B cell (primary cell): Measurements from ENCODE around the gene SDCCAG8. TPM values are rescaled to one million over a fixed set of nuclear protein-coding genes. Genes with fewer than 3 reads are reported as not detected.

Experiments
- ATAC-seq: fragments of 200-7000 bp; cut with Tn5 transposase; one replicate; pipeline ENCODE4 v1.10.0; 2021; ENCODE audit warnings: low read depth, mild to moderate bottlenecking, moderate number of reproducible peaks, moderate library complexity
- CTCF ChIA-PET: fragments of 350-600 bp; sonication (Branson Sonifier 250); formaldehyde crosslinking; loops from one replicate; lab custom pipeline; 2021; ENCODE audit warnings: antibody characterized with exemption, inconsistent platforms; lab: Charles Lee
- POLR2A ChIA-PET: fragments of 350-600 bp; sonication (Branson Sonifier 250); formaldehyde crosslinking; loops from one replicate; lab custom pipeline; 2021; ENCODE audit warnings: antibody characterized with exemption; lab: Charles Lee
- DNase-seq: peaks from one replicate; pipeline ENCODE4 v3.0.0; 2013
- H2AFZ ChIP-seq: 2 replicates; pipeline ENCODE4 v1.6.1; 2012; ENCODE audit warnings: mild to moderate bottlenecking, low read depth, low read length; ENCODE audit not compliant: insufficient read depth, poor library complexity, severe bottlenecking
- H3K27ac ChIP-seq, 2 donors: 1 replicate in 1 of 2; 2 replicates in 1 of 2; pipeline ENCODE4 v1.5.1; 2012 to 2013; ENCODE audit warnings: low read length in 2 of 2, mild to moderate bottlenecking in 2 of 2, moderate library complexity in 1 of 2
- H3K27me3 ChIP-seq, 4 experiments: fragments of 200-600 bp in 1 of 4; sonication (generic) in 1 of 4; replicated peaks in 1 of 4; 1 replicate in 2 of 4; 2 replicates in 2 of 4; pipeline versions ENCODE4 v1.6.1 to v1.7.0; 2013 to 2016; ENCODE audit warnings: low read length in 3 of 4, mild to moderate bottlenecking in 2 of 4, mixed read lengths in 1 of 4, moderate library complexity in 1 of 4; ENCODE audit not compliant: insufficient read depth in 4 of 4, control insufficient read depth in 3 of 4; ENCODE audit errors: control extremely low read depth in 1 of 4
- H3K36me3 ChIP-seq, 2 experiments: replicated peaks in 1 of 2; 1 replicate in 1 of 2; 2 replicates in 1 of 2; pipeline versions ENCODE4 v1.6.1 to v1.7.1; 2013; ENCODE audit warnings: low read length in 1 of 2; ENCODE audit not compliant: insufficient read depth in 2 of 2, control insufficient read depth in 1 of 2; ENCODE audit errors: control extremely low read depth in 1 of 2, extremely low read depth in 1 of 2
- H3K4me1 ChIP-seq, 2 donors: fragments of 200-600 bp in 1 of 2; sonication (generic) in 1 of 2; 1 replicate in 1 of 2; 2 replicates in 1 of 2; pipeline versions ENCODE4 v1.5.1 to v1.6.1; 2013 to 2017; ENCODE audit warnings: low read length in 2 of 2; ENCODE audit not compliant: control insufficient read depth in 2 of 2, insufficient read depth in 2 of 2
- H3K4me2 ChIP-seq: replicated peaks from 2 replicates; pipeline ENCODE3; 2012; ENCODE audit warnings: mild to moderate bottlenecking, low read depth, low read length; ENCODE audit not compliant: poor library complexity, severe bottlenecking
- H3K4me3 ChIP-seq, 5 experiments: fragments of 200-600 bp in 1 of 5; sonication (generic) in 1 of 5; 1 replicate in 3 of 5; 2 replicates in 2 of 5; pipeline versions ENCODE4 v1.5.1 to v1.7.0; 2011 to 2016; ENCODE audit warnings: low read length in 4 of 5, mild to moderate bottlenecking in 4 of 5, low read depth in 2 of 5, control low read depth in 1 of 5, moderate library complexity in 1 of 5; ENCODE audit not compliant: insufficient read depth in 1 of 5; ENCODE audit errors: control extremely low read depth in 1 of 5, extremely low read depth in 1 of 5
- H3K79me2 ChIP-seq: fragments of 200-600 bp; sonication (generic); one replicate; pipeline ENCODE4 v1.6.0; 2016; ENCODE audit warnings: low read length; ENCODE audit not compliant: control insufficient read depth, insufficient read depth
- H3K9ac ChIP-seq: fragments of 200-600 bp; sonication (generic); 2 replicates; pipeline ENCODE4 v1.6.1; 2017; ENCODE audit warnings: mild to moderate bottlenecking, low read length, moderate library complexity
- H3K9me3 ChIP-seq, 3 donors: one replicate each; pipeline versions ENCODE4 v1.6.1 to v1.7.1; 2013; ENCODE audit warnings: low read length in 2 of 3; ENCODE audit not compliant: control insufficient read depth in 2 of 3, insufficient read depth in 1 of 3; ENCODE audit errors: control extremely low read depth in 1 of 3
- H4K20me1 ChIP-seq: 2 replicates; pipeline ENCODE4 v1.6.0; 2012; ENCODE audit warnings: mild to moderate bottlenecking, low read length; ENCODE audit not compliant: insufficient read depth, control insufficient read depth, poor library complexity, severe bottlenecking
- H3K27ac Mint-ChIP-seq: one replicate; pipeline ENCODE4 v1.8.0; 2021; ENCODE audit warnings: mixed read lengths
- H3K27me3 Mint-ChIP-seq: one replicate; pipeline ENCODE4 v1.8.0; 2021; ENCODE audit warnings: mixed read lengths
- H3K4me1 Mint-ChIP-seq: one replicate; pipeline ENCODE4 v1.8.0; 2021; ENCODE audit warnings: mixed read lengths
- H3K4me3 Mint-ChIP-seq: one replicate; pipeline ENCODE4 v1.8.0; 2021; ENCODE audit warnings: mixed read lengths
- H3K9me3 Mint-ChIP-seq: one replicate; pipeline ENCODE4 v1.8.0; 2022; ENCODE audit warnings: mixed read lengths; ENCODE audit not compliant: insufficient read depth
- EZH2 ChIP-seq: IDR thresholded peaks from 2 replicates; pipeline ENCODE4 v1.6.1; 2012; ENCODE audit warnings: borderline replicate concordance, low read depth, mild to moderate bottlenecking, moderate library complexity, low read length; ENCODE audit not compliant: insufficient read depth, poor library complexity, severe bottlenecking
- WGBS: methylation state at CpG from one replicate; pipeline ENCODE4 v1.1.5; 2013; ENCODE audit warnings: missing lambda C conversion rate; ENCODE audit not compliant: insufficient coverage; 5-methylcytosine and 5-hydroxymethylcytosine counted together
- intact Hi-C: fragments of 100-400 bp; cut with micrococcal nuclease; formaldehyde crosslinking; loops from one replicate; pipeline ENCODE4 v1.10.0; 2022
- polyA plus RNA-seq: library from polyadenylated mRNA; depleted of rRNA; stranded (reverse); fragments of >200 nt; gene quantifications from 2 replicates; pipeline ENCODE4 v1.2.3, GENCODE V29; 2012
- total RNA-seq, 2 donors: library from RNA; stranded (reverse); fragments of 120-200 nt in 1 of 2; gene quantifications; 1 replicate in 1 of 2; 2 replicates in 1 of 2; pipeline versions ENCODE4 v1.2.3 to v1.2.4, GENCODE V29; 2013 to 2022
- TF ChIP-seq, protein P1 (sequence below): fragments of 200-600 bp; IDR thresholded peaks from one replicate; pipeline ENCODE4 v1.8.0; 2022; ENCODE audit warnings: antibody characterized with exemption, mild to moderate bottlenecking

Gene SDCCAG8
- total and polyA plus RNA-seq, 2 donors (not counting 1 experiment from before 2014, with no cell fraction given), result 37.1 to 60.7 TPM

GRCh38 chr1:243229526-243229925 lies 26.3 kb upstream of the SDCCAG8 start:
- H3K9me3 Mint-ChIP-seq, result peaks cover 19% of the 10 kb centered on the region
- no CpG with 5 or more reads among the region's 1 CpG for WGBS
- Histone ChIP-seq H3K9me3 (peaks cover 19 to 34% (median 19%) of the 10 kb centered on the region in 3 donors), H2AFZ (no peak overlapping the region), H4K20me1 (peaks cover 16% of the 10 kb centered on the region), H3K4me1 (no peaks in the 10 kb centered on the region), H3K79me2 (peaks cover 80% of the 10 kb centered on the region), H3K27me3 (no peaks in the 10 kb centered on the region), H3K27ac (no peak overlapping the region), H3K4me3 (no peak overlapping the region), H3K9ac (no peak overlapping the region), H3K36me3 (peaks cover 14 to 21% of the 10 kb centered on the region in 2 experiments), H3K4me2 (no peak overlapping the region)
- H3K27me3 Mint-ChIP-seq, result no peaks in the 10 kb centered on the region
- TF ChIP-seq, protein P1, sequence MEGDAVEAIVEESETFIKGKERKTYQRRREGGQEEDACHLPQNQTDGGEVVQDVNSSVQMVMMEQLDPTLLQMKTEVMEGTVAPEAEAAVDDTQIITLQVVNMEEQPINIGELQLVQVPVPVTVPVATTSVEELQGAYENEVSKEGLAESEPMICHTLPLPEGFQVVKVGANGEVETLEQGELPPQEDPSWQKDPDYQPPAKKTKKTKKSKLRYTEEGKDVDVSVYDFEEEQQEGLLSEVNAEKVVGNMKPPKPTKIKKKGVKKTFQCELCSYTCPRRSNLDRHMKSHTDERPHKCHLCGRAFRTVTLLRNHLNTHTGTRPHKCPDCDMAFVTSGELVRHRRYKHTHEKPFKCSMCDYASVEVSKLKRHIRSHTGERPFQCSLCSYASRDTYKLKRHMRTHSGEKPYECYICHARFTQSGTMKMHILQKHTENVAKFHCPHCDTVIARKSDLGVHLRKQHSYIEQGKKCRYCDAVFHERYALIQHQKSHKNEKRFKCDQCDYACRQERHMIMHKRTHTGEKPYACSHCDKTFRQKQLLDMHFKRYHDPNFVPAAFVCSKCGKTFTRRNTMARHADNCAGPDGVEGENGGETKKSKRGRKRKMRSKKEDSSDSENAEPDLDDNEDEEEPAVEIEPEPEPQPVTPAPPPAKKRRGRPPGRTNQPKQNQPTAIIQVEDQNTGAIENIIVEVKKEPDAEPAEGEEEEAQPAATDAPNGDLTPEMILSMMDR, result no peak
- no peak for TF ChIP-seq EZH2
- intact Hi-C loops, result no loop called here
- H3K4me3 Mint-ChIP-seq, result no peak overlapping the region
- DNase-seq (no peak), ATAC-seq (no peak)
- no peak overlapping the region for H3K27ac Mint-ChIP-seq
- peaks cover 15% of the 10 kb centered on the region for H3K4me1 Mint-ChIP-seq
- CTCF ChIA-PET, result no interaction called here
- POLR2A ChIA-PET, result no interaction called here

- H3K36me3 ChIP-seq, result peaks cover 6 to 20% of the 10 kb centered on the region in 2 experiments
- intact Hi-C loops, result loop anchor here (5.0 kb wide), 1 partner anchor 41 kb away; no protein-coding TSS in a partner anchor
These were observed 24.9 kb upstream of the SDCCAG8 start for GRCh38 chr1:243230914-243231313.

More at GRCh38 chr1:243230914-243231313, 24.9 kb upstream of the SDCCAG8 start:
- Mint-ChIP-seq H3K27me3 (no peaks in the 10 kb centered on the region), H3K4me3 (no peak overlapping the region), H3K27ac (no peak overlapping the region), H3K9me3 (peaks cover 19% of the 10 kb centered on the region), H3K4me1 (peaks cover 21% of the 10 kb centered on the region)
- no peak overlapping the region for H3K27ac ChIP-seq
- TF ChIP-seq EZH2, result no peak
- TF ChIP-seq, protein P1, result no peak
- H3K4me1 ChIP-seq, result peaks cover 0 to under 1% of the 10 kb centered on the region in 2 donors
- POLR2A ChIA-PET, result interaction anchor here (0.6 to 1.1 kb wide), 2 partner anchors 24 to 36 kb away, joined by 3 to 7 read pairs; partner anchors contain the start of genes CEP170 and SDCCAG8
- H3K27me3 ChIP-seq, result no peaks in the 10 kb centered on the region
- DNase-seq, result peak; percentile 27
- H2AFZ ChIP-seq, result no peak overlapping the region
- peaks cover 23% of the 10 kb centered on the region for H4K20me1 ChIP-seq
- H3K4me2 ChIP-seq, result no peak overlapping the region
- CTCF ChIA-PET, result interaction anchor here (0.7 kb wide), 1 partner anchor 95 kb away, joined by 3 read pairs; no protein-coding TSS in a partner anchor
- H3K4me3 ChIP-seq, result no peak overlapping the region
- H3K79me2 ChIP-seq, result peaks cover 85% of the 10 kb centered on the region
- peak; percentile 21 for ATAC-seq
- peaks cover 19 to 34% (median 19%) of the 10 kb centered on the region in 3 donors for H3K9me3 ChIP-seq
- H3K9ac ChIP-seq, result no peak overlapping the region
